SK-N-SH (cell line): Measurements from ENCODE around the gene MGST1. TPM values are rescaled to one million over a fixed set of nuclear protein-coding genes. Genes with fewer than 3 reads are reported as not detected.

Experiments used
- CTCF ChIA-PET: fragments of 300-600, 350-600 bp; formaldehyde crosslinking; extraction: SDS; loops from one replicate; lab custom pipeline; 2021; lab: Yijun Ruan, JAX
- POLR2A ChIA-PET: fragments of 350-600 bp; sonication (Branson Sonifier 250); formaldehyde crosslinking; extraction: SDS; loops from one replicate; lab custom pipeline; 2020; ENCODE audit warnings: antibody characterized with exemption, inconsistent platforms; lab: Yijun Ruan, JAX
- DNase-seq: peaks from one replicate; pipeline ENCODE4 v3.0.0; 2012
- H2AFZ ChIP-seq: fragments of 200-600 bp; sonication (generic); 2 replicates; pipeline ENCODE4 v1.8.1; 2016; ENCODE audit warnings: antibody characterized with exemption, mild to moderate bottlenecking, low read depth
- H3F3A ChIP-seq: fragments of 200-600 bp; sonication (generic); replicated peaks from 2 replicates; pipeline ENCODE3; 2016; ENCODE audit warnings: antibody characterized with exemption, mild to moderate bottlenecking; ENCODE audit not compliant: insufficient read depth
- H3K27ac ChIP-seq, 2 experiments: fragments of 200-500 bp in 1 of 2; fragments of 200-600 bp in 1 of 2; sonication (Bioruptor generic) in 1 of 2; sonication (generic), shearing (Covaris generic) in 1 of 2; 2 replicates each; pipeline versions ENCODE4 v1.5.1 to v1.6.1; 2014 to 2016; ENCODE audit warnings: low read depth in 2 of 2, inconsistent platforms in 1 of 2, low read length in 1 of 2, mild to moderate bottlenecking in 1 of 2, mixed read lengths in 1 of 2
- H3K27me3 ChIP-seq: fragments of 200-600 bp; sonication (generic), shearing (Covaris generic); 2 replicates; pipeline ENCODE4 v1.6.1; 2016; ENCODE audit warnings: mixed run types; ENCODE audit not compliant: insufficient read depth
- H3K36me3 ChIP-seq, 2 experiments: fragments of 200-500 bp in 1 of 2; fragments of 200-600 bp in 1 of 2; sonication (Bioruptor generic) in 1 of 2; sonication (generic) in 1 of 2; replicated peaks in 1 of 2; 2 replicates each; pipeline versions ENCODE3 to v1.5.1; 2014 to 2016; ENCODE audit warnings: low read length in 1 of 2, mild to moderate bottlenecking in 1 of 2; ENCODE audit not compliant: insufficient read depth in 2 of 2, control insufficient read depth in 1 of 2
- H3K4me1 ChIP-seq, 2 experiments: fragments of 200-500 bp in 1 of 2; fragments of 200-600 bp in 1 of 2; sonication (Bioruptor generic) in 1 of 2; sonication (generic), shearing (Covaris generic) in 1 of 2; 2 replicates each; pipeline versions ENCODE4 v1.5.1 to v1.6.1; 2014 to 2016; ENCODE audit warnings: low read depth in 1 of 2, low read length in 1 of 2, mixed run types in 1 of 2; ENCODE audit not compliant: insufficient read depth in 2 of 2, control insufficient read depth in 1 of 2
- H3K4me2 ChIP-seq: fragments of 200-600 bp; sonication (generic), shearing (Covaris generic); 2 replicates; pipeline ENCODE4 v1.6.1; 2017; ENCODE audit warnings: mixed run types
- H3K4me3 ChIP-seq, 2 experiments: fragments of 200-500 bp in 1 of 2; fragments of 200-600 bp in 1 of 2; sonication (Bioruptor generic) in 1 of 2; sonication (generic), shearing (Covaris generic) in 1 of 2; 2 replicates each; pipeline versions ENCODE4 v1.5.1 to v1.8.1; 2014 to 2016; ENCODE audit warnings: low read depth in 2 of 2, inconsistent platforms in 1 of 2, low read length in 1 of 2, mild to moderate bottlenecking in 1 of 2, mixed read lengths in 1 of 2, moderate library complexity in 1 of 2
- H3K79me2 ChIP-seq: fragments of 200-600 bp; sonication (generic); 2 replicates; pipeline ENCODE4 v1.8.1; 2017; ENCODE audit warnings: mild to moderate bottlenecking; ENCODE audit not compliant: insufficient read depth
- H3K9ac ChIP-seq: fragments of 200-600 bp; sonication (generic); 2 replicates; pipeline ENCODE4 v1.6.1; 2017; ENCODE audit warnings: mixed run types
- H3K9me2 ChIP-seq: fragments of 200-600 bp; sonication (generic); 2 replicates; pipeline ENCODE4 v1.6.1; 2017; ENCODE audit warnings: mixed run types
- H3K9me3 ChIP-seq: fragments of 200-600 bp; sonication (generic); 2 replicates; pipeline ENCODE4 v1.6.1; 2017; ENCODE audit warnings: mixed run types, mild to moderate bottlenecking, moderate library complexity
- H4K20me1 ChIP-seq: fragments of 200-600 bp; sonication (generic); 2 replicates; pipeline ENCODE4 v1.6.1; 2017; ENCODE audit warnings: mild to moderate bottlenecking, mixed run types; ENCODE audit not compliant: insufficient read depth
- CHD2 ChIP-seq: fragments of 150-350 bp; IDR thresholded peaks from 2 replicates; pipeline ENCODE4 v1.6.1; 2018; ENCODE audit warnings: low read length; ENCODE audit not compliant: partially characterized antibody
- ELF1 ChIP-seq: IDR thresholded peaks from 2 replicates; pipeline ENCODE4 v1.4.0; 2012
- FOXM1 ChIP-seq: IDR thresholded peaks from 2 replicates; pipeline ENCODE4 v1.4.0; 2012; ENCODE audit warnings: low read depth, mild to moderate bottlenecking
- JUND ChIP-seq: IDR thresholded peaks from 2 replicates; pipeline ENCODE4 v1.4.0; 2012
- MXI1 ChIP-seq: IDR thresholded peaks from 2 replicates; pipeline ENCODE4 v1.6.1; 2012; ENCODE audit warnings: mild to moderate bottlenecking, low read depth, low read length, improper control_type of control experiment
- POLR2AphosphoS5 ChIP-seq: IDR thresholded peaks from 2 replicates; pipeline ENCODE4 v1.6.1; 2012; ENCODE audit warnings: low read depth, low read length
- RCOR1 ChIP-seq: fragments of 150-350 bp; IDR thresholded peaks from 2 replicates; pipeline ENCODE4 v1.6.1; 2017; ENCODE audit warnings: antibody characterized with exemption, low read length
- SIN3A ChIP-seq: IDR thresholded peaks from 2 replicates; pipeline ENCODE4 v1.6.1; 2012; ENCODE audit warnings: low read depth, mild to moderate bottlenecking, low read length, moderate library complexity, borderline replicate concordance
- TAF1 ChIP-seq: IDR thresholded peaks from 2 replicates; pipeline ENCODE4 v1.6.1; 2012; ENCODE audit warnings: low read depth, mild to moderate bottlenecking, low read length, moderate library complexity, borderline replicate concordance
- WGBS: methylation state at CpG from one replicate; pipeline ENCODE4 v1.1.6; 2017; ENCODE audit warnings: low lambda C conversion rate; 5-methylcytosine and 5-hydroxymethylcytosine counted together
- polyA plus RNA-seq, 3 experiments: library from polyadenylated mRNA; depleted of rRNA; stranded (reverse); fragments of >200 nt; gene quantifications; 2 replicates each; pipeline ENCODE4 v1.2.3, GENCODE V29; 2012
- TF ChIP-seq, protein P1 (sequence below): fragments of 150-350 bp; IDR thresholded peaks from 2 replicates; pipeline ENCODE4 v1.6.1; 2017; ENCODE audit warnings: antibody characterized with exemption, low read length, low read depth, borderline replicate concordance
- TF ChIP-seq, protein P2 (sequence below): fragments of 150-350 bp; IDR thresholded peaks from 2 replicates; pipeline ENCODE4 v1.6.1; 2016; ENCODE audit warnings: mild to moderate bottlenecking, low read depth, low read length
- TF ChIP-seq, protein P3 (sequence below): IDR thresholded peaks from 2 replicates; pipeline ENCODE4; 2012
- TF ChIP-seq, protein P4 (sequence below): IDR thresholded peaks from 2 replicates; pipeline ENCODE4 v1.4.0; 2012; ENCODE audit warnings: low read depth

The MGST1 gene
- polyA plus RNA-seq, 1 of the 3 experiments (the other 2 are of a cell fraction), result 4.8 TPM

DNA sequence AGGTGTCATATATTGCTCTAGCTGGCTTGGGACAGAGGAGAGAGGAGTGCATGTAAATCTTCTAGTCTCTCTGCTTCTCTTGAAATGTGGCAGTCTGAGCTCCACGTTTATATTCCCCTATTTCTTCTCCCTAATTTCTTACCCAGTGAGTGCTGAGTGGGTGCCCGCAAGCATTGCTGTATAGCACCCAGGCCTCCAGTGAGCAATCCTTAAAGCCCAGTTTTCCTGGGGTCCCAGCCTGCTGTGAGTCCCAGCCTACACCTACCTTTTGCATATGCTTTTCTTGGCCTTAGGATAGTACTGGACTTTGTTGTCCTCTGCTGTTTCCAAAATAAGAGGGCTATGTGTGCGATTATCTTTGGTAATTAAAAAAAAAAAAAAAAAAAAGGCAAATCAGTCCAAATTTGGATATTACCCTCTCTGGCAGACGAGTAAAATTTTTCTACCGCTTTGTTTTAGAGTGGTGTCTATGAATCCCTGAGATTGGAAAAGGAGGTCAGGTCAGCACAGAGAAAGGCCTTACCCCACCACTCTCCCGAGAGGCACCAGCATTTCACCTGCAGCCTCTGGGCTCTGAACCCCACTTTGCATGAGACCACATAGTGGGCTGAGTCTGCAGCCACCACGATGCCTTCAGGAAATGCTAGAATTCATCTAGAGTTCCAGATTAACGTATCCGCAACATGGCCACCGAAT, 1.1 kb downstream of the MGST1 start:
- WGBS, result 46% methylated on average over 10 of the region's 10 CpGs
- Histone ChIP-seq H3K36me3 (no peaks in the 10 kb centered on the region), H3F3A (no peaks in the 10 kb centered on the region), H3K9ac (no peak overlapping the region), H2AFZ (0 out of 2 replicates have a peak overlapping the region, but pooled peaks have one; percentile 45), H3K4me1 (no peaks in the 10 kb centered on the region), H3K79me2 (no peaks in the 10 kb centered on the region), H3K27ac (no peak overlapping the region), H3K4me2 (peak overlapping the region; percentile 68; the same call in 1 of the 2 replicates), H4K20me1 (no peaks in the 10 kb centered on the region), H3K9me3 (no peaks in the 10 kb centered on the region), H3K9me2 (no peaks in the 10 kb centered on the region), H3K4me3 (no peak overlapping the region), H3K27me3 (no peaks in the 10 kb centered on the region)
- TF ChIP-seq FOXM1 (no peak), CHD2 (no peak)
- ChIA-PET POLR2A (no interaction called here), CTCF (interaction anchor here (1.3 kb wide), 1 partner anchor 1304 kb away, joined by 3 read pairs; no protein-coding TSS in a partner anchor)
- no peak for DNase-seq

DNA sequence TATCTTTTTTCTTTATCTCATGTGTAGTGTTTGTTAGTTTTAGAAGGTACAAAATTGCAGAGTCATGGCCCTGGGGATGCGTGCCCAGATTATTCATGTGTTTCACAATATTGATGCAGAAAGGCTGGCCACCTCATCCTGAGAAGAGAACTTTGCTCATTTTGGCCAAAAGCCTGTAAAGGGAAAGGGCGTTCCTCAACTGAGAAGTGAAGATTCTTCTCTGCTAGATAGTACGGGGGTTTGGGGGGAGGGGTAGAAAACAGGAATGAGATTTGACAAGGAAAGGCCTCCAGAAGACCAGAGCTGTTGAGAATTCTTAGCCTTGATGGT, 1.7 kb downstream of the MGST1 start:
- Histone ChIP-seq H3K4me2 (no peak overlapping the region), H3K4me1 (no peaks in the 10 kb centered on the region), H3K9ac (no peak overlapping the region), H3F3A (no peaks in the 10 kb centered on the region), H3K4me3 (no peak overlapping the region), H3K36me3 (no peaks in the 10 kb centered on the region), H2AFZ (no peak overlapping the region), H3K27me3 (no peaks in the 10 kb centered on the region), H3K27ac (no peak overlapping the region), H4K20me1 (no peaks in the 10 kb centered on the region), H3K79me2 (no peaks in the 10 kb centered on the region), H3K9me2 (no peaks in the 10 kb centered on the region), H3K9me3 (no peaks in the 10 kb centered on the region)
- DNase-seq, result no peak
- CTCF ChIA-PET, result interaction anchor here (3.0 kb wide), 1 partner anchor 12 kb away, joined by 10 read pairs; no protein-coding TSS in a partner anchor
- TF ChIP-seq RCOR1 (no peak), TAF1 (no peak), JUND (no peak), MXI1 (no peak), ELF1 (no peak), SIN3A (no peak), POLR2AphosphoS5 (no peak)
- TF ChIP-seq, protein P1, sequence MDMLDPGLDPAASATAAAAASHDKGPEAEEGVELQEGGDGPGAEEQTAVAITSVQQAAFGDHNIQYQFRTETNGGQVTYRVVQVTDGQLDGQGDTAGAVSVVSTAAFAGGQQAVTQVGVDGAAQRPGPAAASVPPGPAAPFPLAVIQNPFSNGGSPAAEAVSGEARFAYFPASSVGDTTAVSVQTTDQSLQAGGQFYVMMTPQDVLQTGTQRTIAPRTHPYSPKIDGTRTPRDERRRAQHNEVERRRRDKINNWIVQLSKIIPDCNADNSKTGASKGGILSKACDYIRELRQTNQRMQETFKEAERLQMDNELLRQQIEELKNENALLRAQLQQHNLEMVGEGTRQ, result no peak
- TF ChIP-seq, protein P2, sequence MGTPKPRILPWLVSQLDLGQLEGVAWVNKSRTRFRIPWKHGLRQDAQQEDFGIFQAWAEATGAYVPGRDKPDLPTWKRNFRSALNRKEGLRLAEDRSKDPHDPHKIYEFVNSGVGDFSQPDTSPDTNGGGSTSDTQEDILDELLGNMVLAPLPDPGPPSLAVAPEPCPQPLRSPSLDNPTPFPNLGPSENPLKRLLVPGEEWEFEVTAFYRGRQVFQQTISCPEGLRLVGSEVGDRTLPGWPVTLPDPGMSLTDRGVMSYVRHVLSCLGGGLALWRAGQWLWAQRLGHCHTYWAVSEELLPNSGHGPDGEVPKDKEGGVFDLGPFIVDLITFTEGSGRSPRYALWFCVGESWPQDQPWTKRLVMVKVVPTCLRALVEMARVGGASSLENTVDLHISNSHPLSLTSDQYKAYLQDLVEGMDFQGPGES, result no peak
- TF ChIP-seq, protein P3, sequence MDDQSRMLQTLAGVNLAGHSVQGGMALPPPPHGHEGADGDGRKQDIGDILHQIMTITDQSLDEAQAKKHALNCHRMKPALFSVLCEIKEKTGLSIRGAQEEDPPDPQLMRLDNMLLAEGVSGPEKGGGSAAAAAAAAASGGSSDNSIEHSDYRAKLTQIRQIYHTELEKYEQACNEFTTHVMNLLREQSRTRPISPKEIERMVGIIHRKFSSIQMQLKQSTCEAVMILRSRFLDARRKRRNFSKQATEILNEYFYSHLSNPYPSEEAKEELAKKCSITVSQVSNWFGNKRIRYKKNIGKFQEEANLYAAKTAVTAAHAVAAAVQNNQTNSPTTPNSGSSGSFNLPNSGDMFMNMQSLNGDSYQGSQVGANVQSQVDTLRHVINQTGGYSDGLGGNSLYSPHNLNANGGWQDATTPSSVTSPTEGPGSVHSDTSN, result no peak
- TF ChIP-seq, protein P4, sequence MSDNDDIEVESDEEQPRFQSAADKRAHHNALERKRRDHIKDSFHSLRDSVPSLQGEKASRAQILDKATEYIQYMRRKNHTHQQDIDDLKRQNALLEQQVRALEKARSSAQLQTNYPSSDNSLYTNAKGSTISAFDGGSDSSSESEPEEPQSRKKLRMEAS, result no peak
- POLR2A ChIA-PET, result no interaction called here
- WGBS, result 29% methylated on average over 3 of the region's 3 CpGs
